SK-N-SH (cell line): ENCODE results near the gene DEAF1. TPM values are rescaled to one million over a fixed set of nuclear protein-coding genes. Genes with fewer than 3 reads are reported as not detected.

Experiments
- CTCF ChIA-PET: fragments of 300-600, 350-600 bp; formaldehyde crosslinking; extraction: SDS; loops from one replicate; lab custom pipeline; 2021; lab: Yijun Ruan, JAX
- POLR2A ChIA-PET: fragments of 350-600 bp; sonication (Branson Sonifier 250); formaldehyde crosslinking; extraction: SDS; loops from one replicate; lab custom pipeline; 2020; ENCODE audit warnings: antibody characterized with exemption, inconsistent platforms; lab: Yijun Ruan, JAX
- DNase-seq: peaks from one replicate; pipeline ENCODE4 v3.0.0; 2012
- H2AFZ ChIP-seq: fragments of 200-600 bp; sonication (generic); 2 replicates; pipeline ENCODE4 v1.8.1; 2016; ENCODE audit warnings: antibody characterized with exemption, mild to moderate bottlenecking, low read depth
- H3F3A ChIP-seq: fragments of 200-600 bp; sonication (generic); replicated peaks from 2 replicates; pipeline ENCODE3; 2016; ENCODE audit warnings: antibody characterized with exemption, mild to moderate bottlenecking; ENCODE audit not compliant: insufficient read depth
- H3K27ac ChIP-seq, 2 experiments: fragments of 200-500 bp in 1 of 2; fragments of 200-600 bp in 1 of 2; sonication (Bioruptor generic) in 1 of 2; sonication (generic), shearing (Covaris generic) in 1 of 2; 2 replicates each; pipeline versions ENCODE4 v1.5.1 to v1.6.1; 2014 to 2016; ENCODE audit warnings: low read depth in 2 of 2, inconsistent platforms in 1 of 2, low read length in 1 of 2, mild to moderate bottlenecking in 1 of 2, mixed read lengths in 1 of 2
- H3K27me3 ChIP-seq: fragments of 200-600 bp; sonication (generic), shearing (Covaris generic); 2 replicates; pipeline ENCODE4 v1.6.1; 2016; ENCODE audit warnings: mixed run types; ENCODE audit not compliant: insufficient read depth
- H3K36me3 ChIP-seq, 2 experiments: fragments of 200-500 bp in 1 of 2; fragments of 200-600 bp in 1 of 2; sonication (Bioruptor generic) in 1 of 2; sonication (generic) in 1 of 2; replicated peaks in 1 of 2; 2 replicates each; pipeline versions ENCODE3 to v1.5.1; 2014 to 2016; ENCODE audit warnings: low read length in 1 of 2, mild to moderate bottlenecking in 1 of 2; ENCODE audit not compliant: insufficient read depth in 2 of 2, control insufficient read depth in 1 of 2
- H3K4me1 ChIP-seq, 2 experiments: fragments of 200-500 bp in 1 of 2; fragments of 200-600 bp in 1 of 2; sonication (Bioruptor generic) in 1 of 2; sonication (generic), shearing (Covaris generic) in 1 of 2; 2 replicates each; pipeline versions ENCODE4 v1.5.1 to v1.6.1; 2014 to 2016; ENCODE audit warnings: low read depth in 1 of 2, low read length in 1 of 2, mixed run types in 1 of 2; ENCODE audit not compliant: insufficient read depth in 2 of 2, control insufficient read depth in 1 of 2
- H3K4me2 ChIP-seq: fragments of 200-600 bp; sonication (generic), shearing (Covaris generic); 2 replicates; pipeline ENCODE4 v1.6.1; 2017; ENCODE audit warnings: mixed run types
- H3K4me3 ChIP-seq, 2 experiments: fragments of 200-500 bp in 1 of 2; fragments of 200-600 bp in 1 of 2; sonication (Bioruptor generic) in 1 of 2; sonication (generic), shearing (Covaris generic) in 1 of 2; 2 replicates each; pipeline versions ENCODE4 v1.5.1 to v1.8.1; 2014 to 2016; ENCODE audit warnings: low read depth in 2 of 2, inconsistent platforms in 1 of 2, low read length in 1 of 2, mild to moderate bottlenecking in 1 of 2, mixed read lengths in 1 of 2, moderate library complexity in 1 of 2
- H3K79me2 ChIP-seq: fragments of 200-600 bp; sonication (generic); 2 replicates; pipeline ENCODE4 v1.8.1; 2017; ENCODE audit warnings: mild to moderate bottlenecking; ENCODE audit not compliant: insufficient read depth
- H3K9ac ChIP-seq: fragments of 200-600 bp; sonication (generic); 2 replicates; pipeline ENCODE4 v1.6.1; 2017; ENCODE audit warnings: mixed run types
- H3K9me2 ChIP-seq: fragments of 200-600 bp; sonication (generic); 2 replicates; pipeline ENCODE4 v1.6.1; 2017; ENCODE audit warnings: mixed run types
- H3K9me3 ChIP-seq: fragments of 200-600 bp; sonication (generic); 2 replicates; pipeline ENCODE4 v1.6.1; 2017; ENCODE audit warnings: mixed run types, mild to moderate bottlenecking, moderate library complexity
- H4K20me1 ChIP-seq: fragments of 200-600 bp; sonication (generic); 2 replicates; pipeline ENCODE4 v1.6.1; 2017; ENCODE audit warnings: mild to moderate bottlenecking, mixed run types; ENCODE audit not compliant: insufficient read depth
- CHD2 ChIP-seq: fragments of 150-350 bp; IDR thresholded peaks from 2 replicates; pipeline ENCODE4 v1.6.1; 2018; ENCODE audit warnings: low read length; ENCODE audit not compliant: partially characterized antibody
- EP300 ChIP-seq, 2 experiments: IDR thresholded peaks; 2 replicates each; pipeline versions ENCODE4 v1.4.0 to v1.6.1; 2012; ENCODE audit warnings: borderline replicate concordance in 1 of 2, low read depth in 1 of 2, low read length in 1 of 2
- EZH2phosphoT487 ChIP-seq: fragments of 200-600 bp; sonication (generic); IDR thresholded peaks from 2 replicates; pipeline ENCODE4 v1.6.1; 2017; ENCODE audit warnings: low read depth, mixed run types, mild to moderate bottlenecking, antibody characterized with exemption, moderate library complexity, borderline replicate concordance
- FOSL2 ChIP-seq: IDR thresholded peaks from 2 replicates; pipeline ENCODE4 v1.4.0; 2012; ENCODE audit warnings: low read depth, mild to moderate bottlenecking, moderate library complexity, borderline replicate concordance
- FOXM1 ChIP-seq: IDR thresholded peaks from 2 replicates; pipeline ENCODE4 v1.4.0; 2012; ENCODE audit warnings: low read depth, mild to moderate bottlenecking
- JUND ChIP-seq: IDR thresholded peaks from 2 replicates; pipeline ENCODE4 v1.4.0; 2012
- MEF2A ChIP-seq: IDR thresholded peaks from 2 replicates; pipeline ENCODE4 v1.4.0; 2012; ENCODE audit warnings: low read depth, borderline replicate concordance
- MXI1 ChIP-seq: IDR thresholded peaks from 2 replicates; pipeline ENCODE4 v1.6.1; 2012; ENCODE audit warnings: mild to moderate bottlenecking, low read depth, low read length, improper control_type of control experiment
- NRF1 ChIP-seq: IDR thresholded peaks from 2 replicates; pipeline ENCODE4 v1.6.1; 2012; ENCODE audit warnings: low read depth, mild to moderate bottlenecking, low read length
- RCOR1 ChIP-seq: fragments of 150-350 bp; IDR thresholded peaks from 2 replicates; pipeline ENCODE4 v1.6.1; 2017; ENCODE audit warnings: antibody characterized with exemption, low read length
- SIN3A ChIP-seq: IDR thresholded peaks from 2 replicates; pipeline ENCODE4 v1.6.1; 2012; ENCODE audit warnings: low read depth, mild to moderate bottlenecking, low read length, moderate library complexity, borderline replicate concordance
- SMC3 ChIP-seq: IDR thresholded peaks from 2 replicates; pipeline ENCODE4 v1.6.1; 2012; ENCODE audit warnings: low read depth, low read length, improper control_type of control experiment
- TCF12 ChIP-seq: IDR thresholded peaks from 2 replicates; pipeline ENCODE4 v1.4.0; 2012
- WGBS: methylation state at CpG from one replicate; pipeline ENCODE4 v1.1.6; 2017; ENCODE audit warnings: low lambda C conversion rate; 5-methylcytosine and 5-hydroxymethylcytosine counted together
- polyA plus RNA-seq, 3 experiments: library from polyadenylated mRNA; depleted of rRNA; stranded (reverse); fragments of >200 nt; gene quantifications; 2 replicates each; pipeline ENCODE4 v1.2.3, GENCODE V29; 2012
- TF ChIP-seq, protein P1 (sequence below): IDR thresholded peaks from 2 replicates; pipeline ENCODE4 v1.4.0; 2012; ENCODE audit warnings: low read depth, borderline replicate concordance
- TF ChIP-seq, protein P2 (sequence below): IDR thresholded peaks from 2 replicates; pipeline ENCODE4 v1.4.0; 2012; ENCODE audit warnings: low read depth
- TF ChIP-seq, protein P3 (sequence below): fragments of 150-350 bp; IDR thresholded peaks from 2 replicates; pipeline ENCODE4 v1.6.1; 2016; ENCODE audit warnings: mild to moderate bottlenecking, low read depth, low read length

DEAF1 gene
- polyA plus RNA-seq, 1 of the 3 experiments (the other 2 are of a cell fraction), result 40.6 TPM

DNA sequence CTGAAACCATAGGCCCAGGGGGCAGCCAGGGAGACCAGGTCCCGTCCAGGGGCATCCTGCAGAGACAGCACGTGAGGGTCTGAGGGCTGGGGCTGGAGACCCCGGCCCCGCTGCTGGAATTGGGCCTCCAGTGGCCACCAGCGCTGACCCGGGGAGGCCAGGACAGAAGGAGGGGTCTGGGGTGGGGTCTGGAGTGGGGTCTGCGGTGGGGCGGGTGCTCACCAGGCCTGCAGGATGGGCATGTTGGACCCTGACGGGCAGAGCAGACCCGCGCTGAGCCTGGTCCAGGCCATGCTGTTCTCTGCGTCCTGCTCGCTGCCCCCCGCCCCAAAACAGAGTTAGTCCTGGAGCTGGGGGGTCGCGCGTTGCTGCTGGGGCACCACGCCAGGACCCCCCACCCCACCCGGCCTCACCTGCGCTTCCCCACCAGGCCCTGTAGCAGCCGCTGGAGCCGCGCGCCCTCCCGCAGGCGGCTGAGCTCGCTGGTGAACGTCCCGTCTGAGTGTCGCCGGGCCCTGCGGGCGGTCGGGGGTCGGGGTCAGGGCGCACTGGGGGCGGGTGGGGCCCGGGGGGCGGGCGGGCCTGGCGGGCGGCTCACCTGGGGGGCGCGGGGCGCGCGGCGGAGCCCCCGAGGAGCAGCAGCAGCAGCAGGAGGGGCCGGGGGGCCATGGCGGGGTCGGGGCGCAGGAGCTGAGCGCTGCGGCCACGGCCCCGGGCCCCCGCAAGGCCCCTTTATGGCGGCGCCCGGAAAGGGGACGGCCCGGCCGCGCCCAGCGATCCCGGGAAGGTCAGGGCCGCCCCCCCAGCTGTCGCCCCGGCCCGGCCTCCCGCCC is 68.3 kb downstream of the DEAF1 start, which contains the start of gene SCT:
SCT (minus strand) TSS at position 707 of the 833 bp plus-strand sequence; CDS start at position 669, 38 bp downstream.
- H4K20me1 ChIP-seq, result no peaks in the 10 kb centered on the region
- TF ChIP-seq, protein P1, sequence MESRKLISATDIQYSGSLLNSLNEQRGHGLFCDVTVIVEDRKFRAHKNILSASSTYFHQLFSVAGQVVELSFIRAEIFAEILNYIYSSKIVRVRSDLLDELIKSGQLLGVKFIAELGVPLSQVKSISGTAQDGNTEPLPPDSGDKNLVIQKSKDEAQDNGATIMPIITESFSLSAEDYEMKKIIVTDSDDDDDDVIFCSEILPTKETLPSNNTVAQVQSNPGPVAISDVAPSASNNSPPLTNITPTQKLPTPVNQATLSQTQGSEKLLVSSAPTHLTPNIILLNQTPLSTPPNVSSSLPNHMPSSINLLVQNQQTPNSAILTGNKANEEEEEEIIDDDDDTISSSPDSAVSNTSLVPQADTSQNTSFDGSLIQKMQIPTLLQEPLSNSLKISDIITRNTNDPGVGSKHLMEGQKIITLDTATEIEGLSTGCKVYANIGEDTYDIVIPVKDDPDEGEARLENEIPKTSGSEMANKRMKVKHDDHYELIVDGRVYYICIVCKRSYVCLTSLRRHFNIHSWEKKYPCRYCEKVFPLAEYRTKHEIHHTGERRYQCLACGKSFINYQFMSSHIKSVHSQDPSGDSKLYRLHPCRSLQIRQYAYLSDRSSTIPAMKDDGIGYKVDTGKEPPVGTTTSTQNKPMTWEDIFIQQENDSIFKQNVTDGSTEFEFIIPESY, result no peak
- TF ChIP-seq, all 33 proteins: peak for 0
- Histone ChIP-seq H3F3A (peaks cover 15% of the 10 kb centered on the region), H2AFZ (no peak within 1 kb of the TSS), H3K9me2 (no peaks in the 10 kb centered on the region), H3K9ac (no peak within 1 kb of the TSS), H3K27ac (no peak within 1 kb of the TSS), H3K9me3 (no peaks in the 10 kb centered on the region), H3K4me3 (no peak within 1 kb of the TSS), H3K36me3 (peaks cover 0 to 4% of the 10 kb centered on the region in 2 experiments), H3K27me3 (no peaks in the 10 kb centered on the region), H3K4me2 (no peak within 1 kb of the TSS), H3K79me2 (no peaks in the 10 kb centered on the region; the same call in 1 of the 2 replicates), H3K4me1 (no peaks in the 10 kb centered on the region)
- POLR2A ChIA-PET, result no interaction called here
- DNase-seq, result no peak
- CTCF ChIA-PET, result interaction anchor here (0.6 to 1.2 kb wide), 2 partner anchors 10 to 15 kb away, joined by 3 read pairs; partner anchors contain the start of gene DRD4
- WGBS, result 71% methylated on average over 27 of the region's 72 CpGs

DNA sequence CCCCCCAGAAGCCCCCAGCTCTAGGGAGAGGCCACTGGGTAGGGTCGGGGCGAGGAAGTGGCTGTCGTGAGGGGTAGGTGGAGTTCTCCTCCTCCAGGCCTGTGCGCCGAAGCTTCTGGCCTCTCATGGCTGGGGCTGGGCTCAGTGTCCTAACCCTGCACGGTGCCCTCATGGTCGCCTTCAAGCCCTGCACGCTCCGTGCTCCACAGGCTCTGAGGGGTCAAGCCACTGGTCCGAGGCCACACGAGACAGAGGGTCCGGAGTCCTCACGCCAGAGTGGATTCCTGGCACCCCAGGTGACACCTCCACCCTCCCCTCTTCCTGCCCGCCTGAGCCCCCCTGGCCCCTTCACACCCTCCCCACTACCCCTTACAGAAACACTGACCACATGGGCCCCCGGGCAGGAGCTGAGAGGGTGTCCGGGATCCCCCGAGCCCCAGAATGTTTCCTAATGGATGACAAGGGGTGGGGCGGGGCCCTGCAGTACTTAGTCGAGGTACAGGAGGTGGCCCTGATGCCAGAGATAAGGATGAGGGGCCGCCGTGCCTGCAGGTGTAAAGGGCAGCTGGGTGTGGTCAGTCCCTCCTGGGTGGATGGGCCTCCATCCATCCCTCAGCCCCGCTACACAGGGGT is 69.3 kb downstream of the DEAF1 start:
- H3K79me2 ChIP-seq, result no peaks in the 10 kb centered on the region
- no peak overlapping the region for H3K27ac ChIP-seq
- no peaks in the 10 kb centered on the region for H3K9me3 ChIP-seq
- TF ChIP-seq EP300 (IDR thresholded peaks at IDR 0.05; ENCODE audit: borderline replicate concordance in 1 of 2, low read depth in 1 of 2, low read length in 1 of 2) (no peak), FOXM1 (no peak), SIN3A (no peak), RCOR1 (no peak), SMC3 (no peak), TCF12 (no peak), NRF1 (no peak), MEF2A (no peak), MXI1 (no peak), EZH2phosphoT487 (no peak), CHD2 (no peak), JUND (no peak), FOSL2 (no peak)
- TF ChIP-seq, protein P2, sequence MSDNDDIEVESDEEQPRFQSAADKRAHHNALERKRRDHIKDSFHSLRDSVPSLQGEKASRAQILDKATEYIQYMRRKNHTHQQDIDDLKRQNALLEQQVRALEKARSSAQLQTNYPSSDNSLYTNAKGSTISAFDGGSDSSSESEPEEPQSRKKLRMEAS, result no peak
- TF ChIP-seq, protein P1, result no peak
- TF ChIP-seq, protein P3, sequence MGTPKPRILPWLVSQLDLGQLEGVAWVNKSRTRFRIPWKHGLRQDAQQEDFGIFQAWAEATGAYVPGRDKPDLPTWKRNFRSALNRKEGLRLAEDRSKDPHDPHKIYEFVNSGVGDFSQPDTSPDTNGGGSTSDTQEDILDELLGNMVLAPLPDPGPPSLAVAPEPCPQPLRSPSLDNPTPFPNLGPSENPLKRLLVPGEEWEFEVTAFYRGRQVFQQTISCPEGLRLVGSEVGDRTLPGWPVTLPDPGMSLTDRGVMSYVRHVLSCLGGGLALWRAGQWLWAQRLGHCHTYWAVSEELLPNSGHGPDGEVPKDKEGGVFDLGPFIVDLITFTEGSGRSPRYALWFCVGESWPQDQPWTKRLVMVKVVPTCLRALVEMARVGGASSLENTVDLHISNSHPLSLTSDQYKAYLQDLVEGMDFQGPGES, result no peak
- TF ChIP-seq, all 33 proteins: peak for 0
- Histone ChIP-seq H3K9ac (no peak overlapping the region), H3K9me2 (no peaks in the 10 kb centered on the region), H3K4me3 (no peak overlapping the region), H3K4me1 (no peaks in the 10 kb centered on the region), H3F3A (peaks cover 15% of the 10 kb centered on the region), H3K36me3 (peaks cover 0 to 4% of the 10 kb centered on the region in 2 experiments), H4K20me1 (no peaks in the 10 kb centered on the region), H2AFZ (no peak overlapping the region), H3K4me2 (no peak overlapping the region), H3K27me3 (no peaks in the 10 kb centered on the region)
- WGBS, result 92% methylated on average over 21 of the region's 22 CpGs
- POLR2A ChIA-PET, result no interaction called here
- CTCF ChIA-PET, result interaction anchor here (0.6 kb wide), 2 partner anchors 14 to 102 kb away, joined by 3 read pairs; no protein-coding TSS in a partner anchor
- DNase-seq, result no peak
